Choroid plexus epithelial cell (primary cell): ENCODE data around the gene ZNRF2.
"Not testable (repeated sequence)": the region's sequence is repeated elsewhere in the genome, so short reads cannot be mapped to it uniquely, and the experiment has no call there.

Source experiments
- DNase-seq: peaks from one replicate; pipeline ENCODE4 v3.0.0-alpha.2; 2010; ENCODE audit warnings: low read depth
- H3K4me3 ChIP-seq: 2 replicates; pipeline ENCODE4 v1.5.1; 2011; ENCODE audit warnings: low read depth, mild to moderate bottlenecking, control low read depth, low read length, moderate library complexity
- TF ChIP-seq, protein P1 (sequence below): conservative IDR thresholded peaks from 2 replicates; pipeline ENCODE4 v1.5.1; 2011; ENCODE audit warnings: low read depth, mild to moderate bottlenecking, control low read depth, inconsistent platforms, low read length, moderate library complexity

The ZNRF2 gene

GRCh38 chr7:30260246-30260768, 24.1 kb upstream of the ZNRF2 start:
- H3K4me3 ChIP-seq: no peak overlapping the region
- TF ChIP-seq, protein P1, sequence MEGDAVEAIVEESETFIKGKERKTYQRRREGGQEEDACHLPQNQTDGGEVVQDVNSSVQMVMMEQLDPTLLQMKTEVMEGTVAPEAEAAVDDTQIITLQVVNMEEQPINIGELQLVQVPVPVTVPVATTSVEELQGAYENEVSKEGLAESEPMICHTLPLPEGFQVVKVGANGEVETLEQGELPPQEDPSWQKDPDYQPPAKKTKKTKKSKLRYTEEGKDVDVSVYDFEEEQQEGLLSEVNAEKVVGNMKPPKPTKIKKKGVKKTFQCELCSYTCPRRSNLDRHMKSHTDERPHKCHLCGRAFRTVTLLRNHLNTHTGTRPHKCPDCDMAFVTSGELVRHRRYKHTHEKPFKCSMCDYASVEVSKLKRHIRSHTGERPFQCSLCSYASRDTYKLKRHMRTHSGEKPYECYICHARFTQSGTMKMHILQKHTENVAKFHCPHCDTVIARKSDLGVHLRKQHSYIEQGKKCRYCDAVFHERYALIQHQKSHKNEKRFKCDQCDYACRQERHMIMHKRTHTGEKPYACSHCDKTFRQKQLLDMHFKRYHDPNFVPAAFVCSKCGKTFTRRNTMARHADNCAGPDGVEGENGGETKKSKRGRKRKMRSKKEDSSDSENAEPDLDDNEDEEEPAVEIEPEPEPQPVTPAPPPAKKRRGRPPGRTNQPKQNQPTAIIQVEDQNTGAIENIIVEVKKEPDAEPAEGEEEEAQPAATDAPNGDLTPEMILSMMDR: no peak
- no peak for DNase-seq

DNA sequence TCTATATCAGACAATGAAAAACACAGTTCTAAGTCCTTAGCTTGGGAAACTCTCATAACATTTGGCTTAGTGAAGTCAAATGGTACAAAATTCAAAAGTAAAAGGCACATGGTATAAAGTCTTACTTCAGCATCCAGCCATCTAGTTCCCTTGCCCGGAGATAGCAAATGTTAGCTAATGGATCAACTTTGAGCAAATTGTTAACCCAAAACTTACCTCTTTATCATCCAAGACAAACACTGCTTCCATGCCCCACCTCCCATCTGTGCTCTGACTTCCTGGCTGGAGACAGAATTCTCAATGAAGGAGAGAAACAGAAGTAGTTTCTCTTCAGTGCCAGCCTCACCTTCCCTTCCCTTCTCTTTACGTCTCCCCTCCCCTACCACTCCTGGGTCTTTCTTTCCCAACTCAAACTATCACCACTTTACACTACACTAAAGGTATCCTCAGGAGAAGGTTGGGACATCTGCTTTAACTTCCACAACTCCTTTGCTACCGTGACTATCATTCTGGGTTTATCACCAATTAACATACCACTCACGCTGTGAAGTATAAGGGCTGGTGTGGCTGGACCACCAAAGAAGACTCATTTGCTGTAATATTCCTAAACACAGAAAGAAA, 21.2 kb upstream of the ZNRF2 start:
- no peak overlapping the region for H3K4me3 ChIP-seq
- no peak for DNase-seq

GRCh38 chr7:30264052-30264451, 20.3 kb upstream of the ZNRF2 start:
- TF ChIP-seq, protein P1: no peak

More for the DNA sequence above, 21.2 kb upstream of the ZNRF2 start:
- TF ChIP-seq, protein P1: no peak

DNA sequence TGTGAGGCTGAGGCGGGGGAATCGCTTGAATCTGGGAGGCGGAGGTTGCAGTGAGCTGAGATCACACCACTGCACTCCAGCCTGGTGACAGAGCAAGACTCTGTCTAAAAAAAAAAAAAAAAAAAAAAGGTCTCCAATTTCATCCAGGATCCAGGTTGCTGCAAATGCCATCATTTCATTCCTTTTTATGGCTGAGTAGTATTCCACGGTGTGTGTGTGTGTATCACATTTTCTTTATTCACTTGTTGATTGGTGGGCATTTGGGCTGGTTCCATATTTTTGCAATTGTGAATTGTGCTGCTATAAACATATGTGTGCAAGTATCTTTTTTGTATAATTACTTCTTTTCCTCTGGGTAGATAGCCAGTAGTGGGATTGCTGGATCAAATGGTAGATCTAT, 19.2 kb upstream of the ZNRF2 start:
- H3K4me3 ChIP-seq, DNase-seq: not testable (repeated sequence)

More at GRCh38 chr7:30264052-30264451, 20.3 kb upstream of the ZNRF2 start:
- no peak for DNase-seq
- no peak overlapping the region for H3K4me3 ChIP-seq

DNA sequence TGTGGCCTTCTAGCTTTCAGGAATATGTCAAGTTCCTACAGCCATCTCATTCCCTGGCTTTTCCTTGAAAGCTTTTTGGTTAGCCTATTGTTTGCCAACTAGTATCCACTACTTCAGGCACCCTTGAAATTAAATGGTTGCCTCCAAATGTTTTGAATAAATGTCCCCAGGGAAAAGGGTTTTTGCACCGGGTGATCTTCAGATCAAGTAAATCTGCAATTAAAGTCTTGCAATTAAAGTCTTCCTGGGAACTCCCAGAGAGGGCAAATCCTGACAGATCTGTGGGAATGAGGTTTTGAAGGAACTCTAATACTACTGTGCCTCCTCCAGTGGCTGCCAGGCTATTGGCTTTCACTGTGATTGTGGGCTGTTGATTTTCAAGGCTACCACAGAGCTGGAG, 17.7 kb upstream of the ZNRF2 start:
- no peak overlapping the region for H3K4me3 ChIP-seq
- TF ChIP-seq, protein P1: no peak
- no peak for DNase-seq

GRCh38 chr7:30268586-30268985, 15.8 kb upstream of the ZNRF2 start:
- no peak for DNase-seq
- H3K4me3 ChIP-seq: no peak overlapping the region
- TF ChIP-seq, protein P1: no peak

DNA sequence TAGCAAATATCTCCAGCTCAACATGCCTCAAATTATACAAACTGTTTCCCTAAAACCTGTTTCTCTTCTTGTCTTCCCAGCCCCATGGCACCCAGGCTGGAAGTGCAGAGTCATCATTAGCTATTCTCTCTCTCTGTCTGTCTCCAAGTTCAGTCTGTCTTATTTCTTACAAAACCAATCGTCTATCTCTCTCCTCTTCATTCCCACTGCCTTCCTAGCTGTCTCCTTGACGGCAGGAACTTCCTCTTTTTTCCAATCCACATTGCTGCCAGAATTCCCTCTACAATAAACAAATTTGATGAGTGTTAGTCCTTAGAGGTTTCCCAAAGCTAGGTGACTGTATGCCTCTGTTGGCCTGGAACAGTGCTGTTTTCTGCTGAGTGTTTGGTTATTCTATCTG, 14.9 kb upstream of the ZNRF2 start:
- no peak for DNase-seq
- H3K4me3 ChIP-seq: no peak overlapping the region
- TF ChIP-seq, protein P1: no peak
